Measurements from ENCODE around the gene GSTM2. TPM values are rescaled to one million over a fixed set of nuclear protein-coding genes. Genes with fewer than 3 reads are reported as not detected.
"Not testable (repeated sequence)": the region's sequence is repeated elsewhere in the genome, so short reads cannot be mapped to it uniquely, and the experiment has no call there.

GSTM2 gene
- total RNA-seq, 1 experiment from 2014 or later: 10.2 TPM

GRCh38 chr1:109697066-109697465 is 29.2 kb downstream of the GSTM2 start:
- no TSS peak for BruUV-seq (replicated peaks)
- POLR2A ChIA-PET (ENCODE audit: unreplicated experiment): no interaction called here
- Histone ChIP-seq H3K27me3 (ENCODE audit: insufficient read depth, low read depth) (no peaks in the 10 kb centered on the region), H3K79me2 (ENCODE audit: low read depth) (no peaks in the 10 kb centered on the region), H3K27ac (peak overlapping the region; percentile 57), H3K4me3 (no peak overlapping the region), H3K4me1 (replicated peaks; ENCODE audit: insufficient read depth) (peaks cover 16% of the 10 kb centered on the region), H3K9me2 (ENCODE audit: insufficient read depth) (no peaks in the 10 kb centered on the region), H2AFZ (no peak overlapping the region), H3F3A (ENCODE audit: insufficient read depth, low read depth) (peaks cover 10% of the 10 kb centered on the region; the same call in 1 of the 2 replicates), H3K36me3 (ENCODE audit: low read depth) (no peaks in the 10 kb centered on the region), H4K20me1 (ENCODE audit: insufficient read depth) (no peaks in the 10 kb centered on the region), H3K9me3 (ENCODE audit: insufficient read depth, low read depth) (no peaks in the 10 kb centered on the region), H3K4me2 (no peak overlapping the region)
- intact Hi-C loops (cut with micrococcal nuclease; ENCODE audit: unreplicated experiment): no loop called here
- DNase-seq: peak in 1 of 2 experiments; percentile 76
- no peak for TF ChIP-seq EZH2 (IDR thresholded peaks at IDR 0.05; ENCODE audit: low read depth)
- TF ChIP-seq CTCF (conservative IDR thresholded peaks at IDR 0.05): no peak
- CTCF ChIA-PET: no interaction called here

GRCh38 chr1:109697861-109698260 is 30.0 kb downstream of the GSTM2 start:
- peak overlapping the region; percentile 18; the same call in 1 of the 2 replicates for H3K4me2 ChIP-seq
- CTCF ChIA-PET; H3K79me2 ChIP-seq (ENCODE audit: low read depth); H3K4me3 ChIP-seq; H3K9me3 ChIP-seq (ENCODE audit: insufficient read depth, low read depth); H3K36me3 ChIP-seq (ENCODE audit: low read depth); H3K9me2 ChIP-seq (ENCODE audit: insufficient read depth); H3F3A ChIP-seq (ENCODE audit: insufficient read depth, low read depth); H3K27me3 ChIP-seq (ENCODE audit: insufficient read depth, low read depth); intact Hi-C loops (cut with micrococcal nuclease; ENCODE audit: unreplicated experiment); POLR2A ChIA-PET (ENCODE audit: unreplicated experiment); H4K20me1 ChIP-seq (ENCODE audit: insufficient read depth); BruUV-seq (replicated peaks): not testable (repeated sequence)
- DNase-seq: peak in 1 of 2 experiments; percentile 70
- H3K4me1 ChIP-seq (replicated peaks; ENCODE audit: insufficient read depth): peaks cover 16% of the 10 kb centered on the region
- 0 out of 2 replicates have a peak overlapping the region, but pooled peaks have one; percentile 23 for H2AFZ ChIP-seq
- H3K27ac ChIP-seq: peak overlapping the region; percentile 57

- H4K20me1 ChIP-seq (ENCODE audit: insufficient read depth); H3K27me3 ChIP-seq (ENCODE audit: insufficient read depth, low read depth); H3K79me2 ChIP-seq (ENCODE audit: low read depth); H3K4me2 ChIP-seq; H3K9me2 ChIP-seq (ENCODE audit: insufficient read depth); H3F3A ChIP-seq (ENCODE audit: insufficient read depth, low read depth); H3K4me3 ChIP-seq; BruUV-seq (replicated peaks); DNase-seq; POLR2A ChIA-PET (ENCODE audit: unreplicated experiment); CTCF ChIA-PET; H2AFZ ChIP-seq; H3K27ac ChIP-seq; intact Hi-C loops (cut with micrococcal nuclease; ENCODE audit: unreplicated experiment); H3K36me3 ChIP-seq (ENCODE audit: low read depth): not testable (repeated sequence)
- Histone ChIP-seq H3K4me1 (replicated peaks; ENCODE audit: insufficient read depth) (peaks cover 36% of the 10 kb centered on the region), H3K9me3 (ENCODE audit: insufficient read depth, low read depth) (peaks cover 11% of the 10 kb centered on the region)
Measured at GRCh38 chr1:109702940-109703339, 35.1 kb downstream of the GSTM2 start.

- Histone ChIP-seq H3K4me1 (replicated peaks; ENCODE audit: insufficient read depth) (peaks cover 29% of the 10 kb centered on the region), H3F3A (ENCODE audit: insufficient read depth, low read depth) (no peaks in the 10 kb centered on the region), H3K9me3 (ENCODE audit: insufficient read depth, low read depth) (peaks cover 22% of the 10 kb centered on the region), H3K27me3 (ENCODE audit: insufficient read depth, low read depth) (no peaks in the 10 kb centered on the region), H3K9me2 (ENCODE audit: insufficient read depth) (no peaks in the 10 kb centered on the region), H3K4me3 (no peak overlapping the region), H3K4me2 (no peak overlapping the region), H3K36me3 (ENCODE audit: low read depth) (no peaks in the 10 kb centered on the region), H3K79me2 (ENCODE audit: low read depth) (no peaks in the 10 kb centered on the region), H3K27ac (no peak overlapping the region), H4K20me1 (ENCODE audit: insufficient read depth) (no peaks in the 10 kb centered on the region), H2AFZ (no peak overlapping the region)
- intact Hi-C loops (cut with micrococcal nuclease; ENCODE audit: unreplicated experiment): no loop called here
- ChIA-PET POLR2A (ENCODE audit: unreplicated experiment) (no interaction called here), CTCF (no interaction called here)
- no peak for DNase-seq
- no TSS peak for BruUV-seq (replicated peaks)
- no peak for TF ChIP-seq CTCF (conservative IDR thresholded peaks at IDR 0.05)
- no peak for TF ChIP-seq EZH2 (IDR thresholded peaks at IDR 0.05; ENCODE audit: low read depth)
Measured at GRCh38 chr1:109704173-109704572, 36.3 kb downstream of the GSTM2 start.
